HG02759 (cell line): ENCODE data around the gene IFNGR2.
"Not testable (repeated sequence)": the region's sequence is repeated elsewhere in the genome, so short reads cannot be mapped to it uniquely, and the experiment has no call there.

ENCODE experiments used
- ATAC-seq: cut with Tn5 transposase; IDR thresholded peaks from one replicate; pipeline ENCODE4 v1.9.1; 2021; ENCODE audit warnings: mild to moderate bottlenecking, moderate library complexity; ENCODE audit not compliant: unreplicated experiment

The IFNGR2 gene

DNA sequence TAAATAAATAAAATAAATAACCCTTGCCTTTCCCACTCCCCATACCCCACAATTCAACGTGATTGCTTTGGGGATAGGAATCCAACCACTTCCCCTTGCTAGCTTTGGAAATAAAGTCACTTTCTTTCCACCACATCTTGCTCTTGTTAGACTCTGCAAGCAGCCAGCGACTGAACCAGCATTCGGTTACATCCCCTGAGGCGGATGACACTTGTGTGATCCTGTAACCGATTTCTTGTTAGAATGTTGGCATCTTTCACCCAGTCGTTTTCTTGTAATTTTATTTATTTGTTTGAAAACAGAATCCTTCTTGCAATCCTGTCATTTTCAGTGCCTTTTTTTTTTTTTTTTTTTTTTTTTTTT, 1.6 kb upstream of the IFNGR2 start:
- no peak for ATAC-seq

DNA sequence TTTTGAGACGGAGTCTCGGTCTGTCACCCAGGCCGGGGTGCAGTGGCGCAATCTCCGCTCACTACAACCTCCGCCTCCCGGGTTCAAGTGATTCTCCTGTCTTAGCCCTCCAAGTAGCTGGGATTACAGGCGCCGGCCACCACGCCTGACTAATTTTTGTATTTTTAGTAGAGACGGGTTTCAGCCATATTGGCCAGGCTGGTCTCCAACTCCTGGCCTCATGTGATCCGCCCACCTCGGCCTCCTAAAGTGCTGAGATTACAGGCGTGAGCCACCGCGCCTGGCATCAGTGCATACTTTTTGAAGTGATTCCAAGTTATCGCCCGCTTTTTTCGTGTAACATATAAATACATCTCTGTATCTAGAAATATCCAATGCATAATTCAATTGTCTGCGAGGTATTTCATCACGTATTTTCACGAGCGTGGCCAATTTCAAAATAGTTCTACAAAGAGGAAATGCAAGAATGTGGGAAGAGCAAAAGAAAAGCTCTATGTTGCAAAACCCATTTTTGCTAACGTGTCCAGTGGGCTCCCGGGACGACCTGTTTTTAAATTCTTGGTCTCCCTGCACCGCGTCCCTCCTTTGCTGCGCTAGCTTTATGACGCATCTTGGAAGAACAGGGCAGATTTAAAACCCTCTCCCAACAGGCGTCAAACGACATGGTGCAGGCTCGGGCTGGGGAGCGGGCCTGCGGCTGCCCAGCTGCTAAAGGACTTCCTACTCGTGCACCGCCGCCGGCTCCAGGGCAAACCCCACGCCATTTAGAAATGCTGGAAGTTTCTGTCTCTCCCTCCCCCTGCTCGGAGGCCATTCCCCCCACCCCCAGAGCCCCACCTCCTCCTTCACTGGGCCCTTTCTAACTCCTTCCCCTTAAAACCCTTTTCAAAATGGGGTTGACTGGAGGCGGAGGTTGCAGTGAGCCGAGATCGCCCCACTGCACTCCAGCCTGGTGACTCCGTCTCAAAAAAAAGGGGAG, 923 bp upstream of the IFNGR2 start:
- no peak for ATAC-seq

DNA sequence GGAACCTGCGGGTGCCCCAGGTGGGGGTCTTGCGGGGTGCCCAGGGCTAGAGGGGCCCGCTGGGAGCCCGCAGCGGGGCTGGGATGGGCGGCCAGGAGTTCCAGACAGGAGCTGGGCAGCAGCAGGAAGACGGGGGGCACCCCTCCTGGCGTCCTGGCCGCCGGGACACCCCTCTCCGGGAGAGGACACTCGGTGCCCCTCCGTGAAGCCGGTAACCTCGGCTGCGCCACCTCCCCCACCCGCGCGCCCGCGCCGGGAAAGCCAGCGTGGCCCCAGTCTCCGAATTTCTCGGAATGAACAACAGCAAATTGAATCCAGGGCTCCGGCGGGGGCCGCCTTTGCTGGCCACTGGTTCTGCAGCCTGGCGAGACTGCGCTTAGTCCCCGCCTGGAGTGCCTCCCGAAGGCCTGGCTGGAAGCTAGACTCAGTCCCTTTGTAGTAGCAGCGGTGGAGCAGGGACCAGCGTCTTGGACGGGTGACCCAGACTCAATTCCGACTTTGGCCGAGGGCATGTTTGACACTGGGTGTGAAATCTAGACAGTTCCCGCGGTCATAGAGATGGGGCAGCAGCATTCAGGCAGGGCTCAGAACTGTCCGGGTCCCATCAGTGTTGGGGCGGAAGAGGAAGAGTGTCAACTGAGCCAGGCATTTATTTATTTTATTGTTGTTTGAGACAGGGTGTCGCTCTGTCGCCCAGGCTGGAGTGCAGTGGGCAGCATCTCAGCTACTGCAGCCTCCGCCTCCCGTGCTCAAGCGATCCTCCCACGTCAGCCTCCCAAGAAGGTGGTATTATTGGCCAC, 773 bp downstream of the IFNGR2 start:
- peak; percentile 29 for ATAC-seq

DNA sequence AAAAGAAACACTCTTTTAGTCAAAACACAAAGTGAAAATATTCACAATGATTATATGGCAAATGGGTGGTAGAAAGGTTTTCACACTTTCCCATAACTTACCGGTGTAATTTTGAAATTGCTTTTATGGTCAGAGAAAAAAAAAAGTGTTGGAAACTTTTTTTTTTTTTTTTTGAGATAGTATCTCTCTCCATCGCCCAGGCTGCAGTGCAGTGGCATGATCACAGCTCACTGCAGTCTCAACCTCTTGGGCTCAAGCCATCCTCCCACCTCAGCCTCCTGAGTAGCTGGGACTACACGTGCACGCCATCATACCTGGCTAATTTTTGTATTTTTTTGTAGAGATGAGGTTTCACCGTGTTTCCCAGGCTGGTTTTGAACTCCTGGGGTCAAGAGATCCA, 3.3 kb downstream of the IFNGR2 start:
- ATAC-seq, result no peak

DNA sequence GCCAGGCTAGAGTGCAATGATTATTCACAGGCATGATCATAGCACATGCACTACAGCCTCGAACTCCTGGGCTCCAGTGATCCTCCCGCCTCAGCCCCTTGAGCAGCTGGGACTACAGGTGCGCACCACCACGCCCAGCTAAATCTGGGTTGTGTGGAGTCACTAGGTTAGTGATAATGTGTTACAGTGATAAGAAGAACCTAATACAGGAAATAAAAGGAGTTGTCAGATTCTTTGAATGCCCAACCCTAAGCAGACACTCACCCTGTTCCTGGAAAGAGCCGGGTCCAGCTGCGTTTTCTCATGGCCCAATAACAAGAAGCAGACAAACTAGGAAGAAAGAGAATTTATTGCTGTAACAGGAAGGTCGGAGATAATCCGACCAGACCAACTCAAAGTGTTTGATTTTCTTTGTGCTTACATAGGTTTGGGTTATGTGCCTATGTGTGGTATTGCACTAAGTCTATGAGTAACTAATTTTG, 8.8 kb downstream of the IFNGR2 start:
- ATAC-seq, result no peak

DNA sequence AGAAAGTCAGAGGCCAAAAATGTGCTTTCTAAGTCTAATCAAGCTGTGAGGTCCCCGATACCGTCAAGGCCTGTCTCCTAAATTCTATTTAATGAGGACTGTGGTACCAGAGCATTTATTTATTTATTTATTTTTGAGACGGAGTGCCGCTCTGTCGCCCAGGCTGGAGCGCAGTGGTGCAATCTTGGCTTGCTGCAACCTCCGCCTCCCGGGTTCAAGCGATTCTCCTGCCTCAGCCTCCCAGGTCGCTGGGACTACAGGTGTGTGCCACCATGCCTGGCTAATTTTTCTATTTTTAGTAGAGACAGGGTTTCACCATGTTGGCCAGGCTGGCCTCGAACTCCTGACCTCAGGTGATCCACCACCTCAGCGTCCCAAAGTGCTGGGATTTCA, 9.2 kb downstream of the IFNGR2 start:
- not testable (repeated sequence) for ATAC-seq

DNA sequence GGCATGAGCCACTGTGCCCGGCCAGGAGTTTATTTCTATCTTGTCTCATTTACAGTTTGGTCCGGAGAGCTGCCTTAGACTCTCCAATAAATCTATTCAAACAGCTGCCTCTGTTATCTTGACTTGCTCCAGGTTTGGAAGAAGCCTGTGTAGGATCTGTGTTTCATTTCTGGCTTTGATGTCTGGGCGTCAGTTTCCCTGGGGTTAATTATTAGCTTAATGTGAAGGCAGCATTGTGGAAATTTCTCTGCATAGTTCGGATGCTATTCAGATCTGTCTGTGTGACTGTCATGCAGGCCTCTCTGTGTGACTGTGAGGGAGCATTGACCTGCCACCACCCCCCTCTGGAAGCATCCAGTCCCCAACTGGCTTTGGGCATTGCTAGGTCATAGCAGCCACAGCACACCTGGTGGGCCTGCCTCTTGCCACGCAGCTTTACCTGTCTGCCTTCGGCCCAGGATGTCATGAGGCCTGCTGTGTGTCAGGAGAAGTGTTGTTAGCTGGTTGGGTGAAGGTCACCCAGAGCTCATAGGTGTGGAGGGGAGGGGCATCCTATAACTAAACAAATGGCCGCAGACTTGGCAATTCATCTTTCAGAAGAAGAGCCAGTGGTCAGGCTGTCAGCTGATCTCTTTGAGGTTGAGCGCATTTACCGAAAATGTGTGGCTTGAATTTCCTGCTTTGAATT, 9.8 kb downstream of the IFNGR2 start:
- ATAC-seq, result peak; percentile 50

DNA sequence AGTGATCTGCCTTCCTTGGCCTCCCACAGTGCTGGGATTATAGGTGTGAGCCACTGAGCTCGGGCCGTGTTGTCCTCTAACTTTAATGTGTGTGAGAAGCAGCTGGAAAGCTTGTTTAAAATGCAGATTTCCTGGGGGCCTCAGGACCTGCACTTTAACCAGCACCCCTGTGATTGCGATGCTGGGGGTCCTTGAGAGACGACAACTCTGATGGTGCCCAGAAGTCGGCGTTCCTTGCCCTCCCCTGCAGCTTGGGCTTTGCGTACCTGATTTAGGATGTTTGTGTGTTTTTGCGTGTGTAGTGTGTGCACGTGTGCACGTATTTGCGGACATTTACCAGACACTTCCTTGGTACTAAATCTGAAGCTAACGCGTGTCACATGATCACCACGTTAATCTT, 10.9 kb downstream of the IFNGR2 start:
- no peak for ATAC-seq

DNA sequence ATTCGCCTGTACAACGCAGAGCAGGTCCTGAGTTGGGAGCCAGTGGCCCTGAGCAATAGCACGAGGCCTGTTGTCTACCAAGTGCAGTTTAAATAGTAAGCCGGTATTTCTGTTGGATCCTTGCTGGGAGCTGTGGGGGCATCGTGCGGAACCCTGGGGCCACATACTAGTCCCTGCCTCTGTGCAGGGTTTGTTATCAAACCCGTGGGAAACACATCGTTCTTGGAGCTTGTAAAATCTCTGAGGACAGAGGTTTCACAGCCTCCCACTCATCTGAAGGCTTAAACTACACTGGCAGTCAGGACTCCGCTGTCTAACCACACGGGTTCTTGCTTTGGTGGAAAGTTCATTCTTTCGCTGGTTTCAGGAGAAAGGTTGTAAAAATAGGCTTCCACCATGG, 11.7 kb downstream of the IFNGR2 start:
- ATAC-seq, result no peak

DNA sequence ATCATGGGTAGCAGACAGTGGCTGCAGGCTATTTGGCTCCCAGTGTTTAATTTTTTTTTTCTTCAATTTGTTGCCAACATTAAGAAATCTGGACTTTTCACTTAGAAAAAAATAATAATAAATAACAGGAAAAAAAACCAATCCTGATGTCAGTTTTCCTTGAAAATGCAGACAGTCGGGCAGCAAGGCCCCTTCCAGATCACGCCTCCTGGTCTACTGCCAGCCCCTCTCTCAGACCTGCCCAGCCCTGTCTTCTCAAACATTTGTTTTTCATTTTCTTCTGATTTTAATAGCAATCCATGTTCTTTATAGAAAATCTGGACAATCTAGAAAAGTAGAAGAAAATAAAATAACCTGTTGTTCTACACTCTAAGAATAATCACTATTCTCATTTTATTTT, 15.5 kb downstream of the IFNGR2 start:
- no peak for ATAC-seq

DNA sequence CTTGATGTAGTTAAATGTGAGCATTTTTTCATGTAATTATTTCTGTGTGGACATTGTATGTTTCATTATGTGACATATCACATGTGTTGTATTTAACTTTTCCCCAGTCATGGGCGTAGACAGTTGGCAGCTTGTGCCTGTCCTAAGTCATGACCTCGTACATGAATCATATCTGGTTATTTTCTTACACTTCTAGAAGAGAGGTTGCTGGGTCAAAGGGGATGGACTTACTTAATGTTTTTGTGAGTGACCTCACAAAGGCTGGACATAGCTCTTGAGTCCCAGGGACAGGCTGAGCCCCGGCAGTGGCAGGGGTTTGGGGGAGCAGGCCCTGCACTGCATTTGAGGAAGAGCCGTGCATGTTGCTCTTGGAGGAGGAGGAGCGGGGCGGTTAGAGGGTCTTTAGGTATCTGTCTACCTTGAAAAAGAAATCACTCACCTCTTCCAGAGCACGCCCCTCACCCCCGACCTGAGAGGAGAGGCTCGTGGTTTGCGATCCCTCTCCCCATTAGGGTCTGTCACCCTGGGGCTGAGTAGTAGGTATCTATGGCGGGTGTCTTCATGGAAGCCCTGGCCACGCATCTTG, 16.4 kb downstream of the IFNGR2 start:
- ATAC-seq, result no peak

DNA sequence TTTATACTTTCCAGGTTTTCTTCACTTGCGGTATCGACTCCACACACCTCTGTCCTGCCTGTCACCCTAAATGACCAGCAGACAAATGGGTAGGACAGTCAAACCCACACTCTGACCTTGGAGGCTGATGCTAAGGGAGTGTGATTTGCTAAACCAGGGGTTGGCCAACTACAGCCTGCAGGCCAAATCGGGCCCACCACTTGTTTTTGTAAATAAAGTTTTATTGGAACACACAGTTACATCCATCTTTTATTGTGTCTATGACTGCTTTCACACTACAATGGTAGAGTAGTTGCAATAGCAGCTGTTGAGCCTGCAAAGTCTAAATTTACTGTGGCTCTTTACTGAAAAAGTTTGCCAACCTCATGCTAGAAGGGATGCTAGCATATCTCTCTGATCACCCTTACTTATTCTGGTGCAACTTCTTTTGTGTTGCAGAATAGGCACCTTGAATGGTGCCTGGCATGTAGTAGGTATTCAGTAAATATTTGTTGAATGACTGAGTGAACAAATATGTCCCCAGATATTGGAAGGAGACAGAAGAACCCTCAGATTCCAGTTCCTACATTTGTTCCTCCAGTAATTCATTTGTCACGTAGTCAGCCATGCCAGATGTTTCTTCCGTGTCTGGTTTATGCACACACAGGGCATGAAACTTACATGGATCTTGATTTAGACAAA, 18.6 kb downstream of the IFNGR2 start:
- no peak for ATAC-seq

DNA sequence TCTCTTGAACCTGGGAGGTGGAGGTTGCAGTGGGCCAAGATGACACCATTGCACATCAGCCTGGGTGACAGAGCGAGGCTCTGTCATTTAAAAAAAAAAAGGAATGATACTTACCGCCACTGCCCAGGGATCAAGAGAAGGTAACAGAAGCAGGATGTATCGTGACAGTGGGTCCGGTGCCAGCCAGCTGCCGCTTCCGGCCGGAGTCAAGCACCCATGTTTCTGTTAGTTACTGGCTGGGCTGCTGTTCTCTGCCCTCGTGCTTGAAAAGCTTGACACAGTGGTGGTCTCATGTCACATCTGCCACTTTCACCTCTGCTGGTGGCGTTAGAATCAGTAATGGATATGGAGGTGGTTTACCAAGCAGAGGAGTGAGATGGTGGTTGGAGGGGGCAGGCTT, 21.0 kb downstream of the IFNGR2 start:
- ATAC-seq, result no peak

DNA sequence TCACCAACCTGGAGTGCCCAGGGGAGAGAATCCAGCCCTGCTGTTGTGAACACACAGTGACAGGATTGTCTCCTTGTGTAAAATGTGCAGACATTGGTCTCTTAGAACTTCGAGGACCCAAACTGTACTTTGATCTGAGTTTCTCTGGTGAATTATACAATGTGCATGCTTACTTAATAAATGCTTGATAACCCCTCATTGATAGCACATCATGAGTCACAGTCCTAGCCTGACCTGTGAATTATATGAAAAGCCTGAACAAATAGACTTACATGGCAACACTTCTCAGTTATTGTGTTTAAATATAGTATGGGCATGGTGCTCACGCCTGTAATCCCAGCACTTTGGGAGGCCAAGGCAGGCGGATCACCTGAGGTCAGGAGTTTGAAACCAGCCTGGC, 22.6 kb downstream of the IFNGR2 start:
- no peak for ATAC-seq

DNA sequence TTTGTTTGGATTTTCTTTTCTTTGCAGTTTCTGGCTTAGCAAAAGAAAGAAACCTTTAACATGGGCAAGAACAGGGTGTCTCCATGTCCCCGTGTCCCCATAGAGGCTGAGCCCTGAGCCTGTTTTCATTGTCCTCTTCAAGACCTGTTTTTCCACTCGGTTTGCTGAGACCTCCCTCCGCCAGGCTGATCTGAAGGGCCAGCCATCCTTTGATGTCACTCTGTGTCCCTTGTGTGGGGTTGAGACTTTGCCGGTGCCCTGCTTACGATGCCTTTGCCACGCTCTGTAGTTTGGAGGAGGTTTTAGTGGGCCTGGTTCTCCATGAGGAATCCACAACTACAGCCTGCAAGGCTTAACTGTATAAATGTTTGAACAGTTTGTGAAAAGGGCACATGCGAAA, 23.8 kb downstream of the IFNGR2 start:
- no peak for ATAC-seq

DNA sequence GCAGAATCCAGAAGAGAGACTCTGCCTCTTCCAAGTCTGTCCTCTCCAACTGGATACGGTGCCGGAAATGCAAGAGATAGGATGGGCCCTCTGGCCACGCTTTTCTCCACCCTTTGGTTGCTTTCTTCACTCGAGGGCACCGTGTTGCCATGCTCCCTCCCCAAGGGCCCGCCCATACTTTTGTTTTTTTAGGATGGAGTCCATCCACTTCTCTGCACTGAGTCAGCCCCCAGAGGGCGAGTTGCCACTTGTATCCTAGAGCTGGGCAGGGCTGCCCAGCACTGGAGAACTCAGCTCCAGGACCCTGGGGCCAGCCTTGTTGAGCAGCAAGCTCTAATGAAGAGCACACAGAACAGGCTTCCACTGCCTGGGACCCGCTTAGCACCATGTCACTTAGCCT, 25.5 kb downstream of the IFNGR2 start:
- no peak for ATAC-seq

DNA sequence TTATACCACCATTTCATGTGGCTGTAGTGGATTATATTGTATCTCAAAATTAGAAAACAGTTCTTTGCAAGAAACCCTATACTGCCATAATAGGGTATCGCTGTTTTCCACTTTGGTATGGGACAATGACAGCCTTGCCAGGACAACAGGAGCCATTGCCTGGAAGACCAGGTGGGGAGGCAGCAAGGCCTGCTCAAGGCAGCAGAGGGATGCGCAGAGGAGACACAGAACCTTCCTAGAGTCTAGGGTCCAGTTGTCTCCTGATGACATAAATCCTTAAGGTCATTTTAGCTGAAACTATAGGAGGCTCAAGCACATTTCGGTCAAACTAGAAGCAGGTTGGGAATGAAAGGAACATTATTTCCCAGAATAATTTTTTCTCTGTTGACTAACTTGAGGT, 27.6 kb downstream of the IFNGR2 start:
- ATAC-seq, result no peak

DNA sequence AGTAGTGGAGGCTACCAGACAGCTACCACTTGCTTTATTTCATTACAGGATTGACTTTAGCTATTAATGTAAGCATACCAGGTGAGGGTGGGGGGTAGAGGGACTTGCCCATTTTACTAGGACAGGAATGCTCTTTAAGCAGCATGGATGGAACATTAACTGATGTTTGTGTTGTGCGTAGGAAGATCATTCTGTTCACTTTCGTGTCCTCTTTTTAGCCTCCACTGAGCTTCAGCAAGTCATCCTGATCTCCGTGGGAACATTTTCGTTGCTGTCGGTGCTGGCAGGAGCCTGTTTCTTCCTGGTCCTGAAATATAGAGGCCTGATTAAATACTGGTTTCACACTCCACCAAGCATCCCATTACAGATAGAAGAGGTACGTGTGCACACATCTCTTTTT, 29.3 kb downstream of the IFNGR2 start:
- no peak for ATAC-seq

DNA sequence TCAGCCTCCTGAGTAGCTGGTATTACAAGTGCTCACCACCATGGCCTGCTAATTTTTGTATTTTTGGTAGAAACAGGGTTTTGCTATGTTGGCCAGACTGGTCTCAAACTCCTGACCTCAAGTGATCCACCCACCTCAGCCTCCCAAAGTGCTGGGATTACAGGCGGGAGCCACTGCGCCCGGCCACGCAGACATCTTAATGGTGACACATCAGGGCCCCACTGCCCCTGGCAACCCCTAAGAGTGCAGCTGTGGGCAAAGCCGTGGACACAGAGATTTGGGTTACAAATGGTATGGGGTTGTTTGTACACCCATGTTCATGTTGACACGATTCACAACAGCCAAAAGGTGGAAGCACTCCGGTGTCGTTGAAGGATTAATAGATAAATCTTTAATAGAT, 29.8 kb downstream of the IFNGR2 start:
- no peak for ATAC-seq

DNA sequence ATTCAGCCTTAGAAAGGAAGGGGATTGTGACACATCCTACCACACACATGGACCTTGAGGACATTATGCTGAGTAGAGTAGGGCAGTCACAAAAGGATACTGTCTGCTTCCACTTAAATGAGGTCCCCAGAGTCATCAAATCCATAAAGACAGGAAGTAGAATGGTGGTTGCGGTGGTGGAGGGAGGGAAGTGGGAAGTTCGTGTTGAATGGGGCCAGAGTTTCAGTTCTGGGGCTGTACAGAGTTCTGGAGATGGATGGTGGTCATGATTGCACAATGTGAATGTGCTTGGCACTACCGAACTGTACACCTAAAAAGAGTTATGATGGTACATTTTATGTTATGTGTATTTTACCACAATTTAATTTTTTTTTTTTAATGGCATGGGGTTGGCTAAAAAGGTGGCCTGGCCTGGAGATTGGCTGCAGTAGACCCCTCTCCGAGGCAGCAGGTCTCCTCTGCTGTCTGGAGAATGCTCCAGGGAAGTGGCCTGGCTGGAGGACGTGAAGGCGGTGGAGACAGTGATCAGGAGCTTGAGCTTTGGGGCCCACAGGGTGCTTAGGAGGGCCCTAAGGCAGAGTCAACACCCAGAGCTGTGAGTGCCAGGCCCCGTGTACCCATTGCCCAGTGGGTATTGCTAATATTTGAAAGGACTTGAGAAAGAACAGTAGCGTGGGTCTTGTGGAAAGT, 30.4 kb downstream of the IFNGR2 start:
- ATAC-seq, result no peak
